Prostate gland (tissue), 2 donors: ENCODE measurements around the gene PTEN. TPM values are rescaled to one million over a fixed set of nuclear protein-coding genes. Genes with fewer than 3 reads are reported as not detected.

Experiments used
- DNase-seq: peaks from one replicate; pipeline ENCODE4 v3.0.0-alpha.2; 2019; ENCODE audit warnings: low spot score
- H3K27ac ChIP-seq, 2 donors: fragments of 200-600 bp; sonication (generic); 2 replicates each; pipeline ENCODE4 v1.5.1; 2017 to 2019
- H3K27me3 ChIP-seq: fragments of 200-600 bp; sonication (generic); replicated peaks from 2 replicates; pipeline ENCODE4 v1.5.1; 2019; ENCODE audit not compliant: insufficient read depth
- H3K36me3 ChIP-seq, 2 donors: fragments of 200-600 bp; sonication (generic); 1 replicate in 1 of 2; 2 replicates in 1 of 2; pipeline versions ENCODE4 v1.5.1 to v1.8.1; 2017 to 2019
- H3K4me1 ChIP-seq: fragments of 200-600 bp; sonication (generic); replicated peaks from 2 replicates; pipeline ENCODE4 v1.5.1; 2019
- H3K4me3 ChIP-seq, 2 donors: fragments of 200-600 bp; sonication (generic); 2 replicates each; pipeline ENCODE4 v1.5.1; 2017 to 2019
- H3K9me3 ChIP-seq: fragments of 200-600 bp; sonication (generic); 2 replicates; pipeline ENCODE4 v1.5.1; 2017
- POLR2A ChIP-seq: fragments of 450-650 bp; IDR thresholded peaks from one replicate; pipeline ENCODE4 v1.6.1; 2016; ENCODE audit warnings: antibody characterized with exemption, mild to moderate bottlenecking
- POLR2AphosphoS5 ChIP-seq: sonication (generic); formaldehyde crosslinking; IDR thresholded peaks from one replicate; pipeline ENCODE4 v1.6.1; 2017; ENCODE audit warnings: antibody characterized with exemption
- WGBS: methylation state at CpG from one replicate; pipeline ENCODE4 v1.1.5; 2018; 5-methylcytosine and 5-hydroxymethylcytosine counted together
- intact Hi-C: fragments of 100-400 bp; cut with DNase I; formaldehyde crosslinking; loops from one replicate; pipeline ENCODE4 v1.14.2; 2022
- total RNA-seq, 2 donors: library from RNA; depleted of rRNA; stranded (reverse); fragments of >200 nt; gene quantifications; one replicate each; pipeline ENCODE4 v1.1.0, GENCODE V29; 2016
- TF ChIP-seq, protein P1 (sequence below), 4 experiments: fragments of 200-600 bp in 2 of 4; fragments of 450-650 bp in 2 of 4; sonication (generic) in 2 of 4; IDR thresholded peaks; 1 replicate in 3 of 4; 2 replicates in 1 of 4; pipeline ENCODE4 v1.5.1; 2016 to 2019; ENCODE audit warnings: antibody characterized with exemption in 4 of 4, mild to moderate bottlenecking in 2 of 4, moderate library complexity in 2 of 4

Gene PTEN
- total RNA-seq, 2 donors from 2014 or later = 85.8 to 90.2 TPM

DNA sequence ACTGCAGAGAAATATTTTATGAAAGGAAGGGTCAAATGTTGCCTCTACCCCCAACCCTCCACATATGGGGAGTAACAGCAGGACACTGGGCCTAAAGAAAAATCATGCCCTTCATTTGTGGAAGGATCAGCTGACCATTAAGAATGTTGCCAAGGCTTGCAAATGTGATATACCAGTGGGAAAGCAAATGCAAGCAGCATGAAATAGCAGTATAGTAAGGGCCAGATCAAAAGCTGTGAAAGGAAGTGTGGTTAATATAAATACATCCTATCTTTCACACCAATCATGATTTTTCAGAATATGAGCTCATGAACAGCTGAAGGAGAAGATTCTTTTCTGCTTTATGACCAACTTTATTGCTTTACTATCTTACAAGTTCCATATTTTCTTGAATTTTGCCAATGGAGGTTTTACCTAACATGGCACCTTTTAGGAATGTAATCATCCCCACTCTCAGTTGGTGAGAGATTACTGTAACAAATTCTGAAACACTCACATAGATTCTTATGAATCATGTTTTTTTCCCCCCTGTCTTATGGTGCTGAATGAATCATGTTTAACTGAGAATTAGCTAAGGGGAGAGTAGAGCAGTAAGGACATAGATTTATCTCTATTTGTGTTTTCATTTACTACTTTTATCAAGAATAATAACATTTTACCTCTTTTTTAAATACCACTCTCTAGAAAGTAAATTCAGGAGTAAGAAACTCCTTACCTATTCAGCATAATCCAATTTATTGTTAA, 33.3 kb upstream of the PTEN start:
- no peak overlapping the region for H3K27ac ChIP-seq
- H3K4me1 ChIP-seq = no peaks in the 10 kb centered on the region
- H3K9me3 ChIP-seq = no peaks in the 10 kb centered on the region
- no peak for TF ChIP-seq POLR2AphosphoS5
- TF ChIP-seq POLR2A = no peak
- TF ChIP-seq, protein P1, sequence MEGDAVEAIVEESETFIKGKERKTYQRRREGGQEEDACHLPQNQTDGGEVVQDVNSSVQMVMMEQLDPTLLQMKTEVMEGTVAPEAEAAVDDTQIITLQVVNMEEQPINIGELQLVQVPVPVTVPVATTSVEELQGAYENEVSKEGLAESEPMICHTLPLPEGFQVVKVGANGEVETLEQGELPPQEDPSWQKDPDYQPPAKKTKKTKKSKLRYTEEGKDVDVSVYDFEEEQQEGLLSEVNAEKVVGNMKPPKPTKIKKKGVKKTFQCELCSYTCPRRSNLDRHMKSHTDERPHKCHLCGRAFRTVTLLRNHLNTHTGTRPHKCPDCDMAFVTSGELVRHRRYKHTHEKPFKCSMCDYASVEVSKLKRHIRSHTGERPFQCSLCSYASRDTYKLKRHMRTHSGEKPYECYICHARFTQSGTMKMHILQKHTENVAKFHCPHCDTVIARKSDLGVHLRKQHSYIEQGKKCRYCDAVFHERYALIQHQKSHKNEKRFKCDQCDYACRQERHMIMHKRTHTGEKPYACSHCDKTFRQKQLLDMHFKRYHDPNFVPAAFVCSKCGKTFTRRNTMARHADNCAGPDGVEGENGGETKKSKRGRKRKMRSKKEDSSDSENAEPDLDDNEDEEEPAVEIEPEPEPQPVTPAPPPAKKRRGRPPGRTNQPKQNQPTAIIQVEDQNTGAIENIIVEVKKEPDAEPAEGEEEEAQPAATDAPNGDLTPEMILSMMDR (IDR thresholded peaks at IDR 0.05) = no peak
- no peaks in the 10 kb centered on the region for H3K36me3 ChIP-seq
- H3K27me3 ChIP-seq = no peaks in the 10 kb centered on the region
- no peak for DNase-seq
- no peak overlapping the region for H3K4me3 ChIP-seq
- intact Hi-C loops = no loop called here

DNA sequence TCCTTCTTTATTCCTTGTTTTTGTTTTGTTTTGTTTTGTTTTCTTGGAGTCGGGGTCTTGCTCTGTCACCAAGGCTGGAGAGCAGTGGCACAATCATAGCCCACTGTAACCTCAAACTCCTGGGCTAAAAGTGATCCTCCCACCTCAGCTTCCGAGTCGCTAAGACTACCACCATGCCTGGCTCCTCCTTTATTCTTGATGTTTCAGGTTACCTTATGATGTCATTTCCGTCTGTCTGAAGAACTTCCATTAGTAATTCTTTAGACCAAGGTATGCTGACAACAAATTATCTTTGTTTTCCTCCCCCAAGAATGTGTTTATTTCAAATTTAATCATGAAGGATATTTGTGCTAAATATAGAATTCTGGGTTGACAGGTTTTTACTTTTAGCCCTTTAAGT, 27.3 kb upstream of the PTEN start:
- TF ChIP-seq POLR2AphosphoS5 = no peak
- TF ChIP-seq, protein P1 (IDR thresholded peaks at IDR 0.05) = no peak
- TF ChIP-seq POLR2A = no peak
- no peaks in the 10 kb centered on the region for H3K4me1 ChIP-seq
- no peaks in the 10 kb centered on the region for H3K36me3 ChIP-seq
- no peaks in the 10 kb centered on the region for H3K9me3 ChIP-seq
- H3K4me3 ChIP-seq = no peak overlapping the region
- no peak for DNase-seq
- no peaks in the 10 kb centered on the region for H3K27me3 ChIP-seq
- no peak overlapping the region for H3K27ac ChIP-seq
- WGBS = 95% methylated on average over 4 of the region's 4 CpGs
- intact Hi-C loops = no loop called here

DNA sequence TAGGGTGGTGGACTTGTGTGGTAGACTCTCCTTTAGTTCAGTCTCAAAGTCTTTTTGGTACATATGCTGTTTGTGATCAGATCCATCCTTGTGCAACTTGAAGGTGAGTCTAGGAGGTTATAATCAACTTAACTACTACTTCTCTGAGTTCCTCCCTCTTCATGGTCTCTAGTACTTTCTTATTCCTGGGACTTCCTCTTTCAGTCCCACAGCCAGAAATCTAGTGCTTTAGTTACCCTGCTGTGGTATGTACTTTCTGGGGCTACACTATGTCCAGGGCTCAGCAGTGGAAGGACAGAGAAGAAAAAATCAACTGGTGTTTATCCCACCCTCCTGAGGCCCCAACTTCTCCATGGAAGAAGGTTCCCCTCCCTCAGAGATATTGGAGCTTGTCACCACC, 26.0 kb upstream of the PTEN start:
- Histone ChIP-seq H3K9me3 (no peaks in the 10 kb centered on the region), H3K27me3 (no peaks in the 10 kb centered on the region), H3K27ac (no peak overlapping the region), H3K36me3 (no peaks in the 10 kb centered on the region), H3K4me1 (no peaks in the 10 kb centered on the region), H3K4me3 (no peak overlapping the region)
- TF ChIP-seq POLR2A (no peak), POLR2AphosphoS5 (no peak)
- TF ChIP-seq, protein P1 (IDR thresholded peaks at IDR 0.05) = no peak
- DNase-seq = no peak
- intact Hi-C loops = no loop called here

DNA sequence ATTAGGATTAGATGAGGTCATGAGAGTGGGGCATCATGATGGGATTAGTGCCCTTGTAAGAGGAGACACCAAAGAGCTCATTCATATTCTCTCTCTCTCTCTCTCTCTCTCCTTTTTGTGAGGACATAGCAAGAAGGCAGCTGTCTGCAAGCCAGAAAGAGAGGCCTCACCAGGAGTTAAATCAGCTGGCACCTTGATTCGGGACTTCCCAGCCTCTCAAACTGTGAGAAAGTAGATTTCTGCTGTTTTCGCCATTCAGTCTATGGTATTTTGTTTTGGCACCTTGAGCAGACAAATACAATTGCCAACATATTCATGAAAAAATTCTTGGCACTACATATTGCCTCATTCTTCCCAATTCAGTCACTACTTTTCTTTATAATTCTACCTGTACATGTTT, 24.8 kb upstream of the PTEN start:
- no peak overlapping the region for H3K4me3 ChIP-seq
- intact Hi-C loops = no loop called here
- H3K9me3 ChIP-seq = no peaks in the 10 kb centered on the region
- no peak for DNase-seq
- H3K27me3 ChIP-seq = no peaks in the 10 kb centered on the region
- no peak overlapping the region for H3K27ac ChIP-seq
- 75% methylated on average over 2 of the region's 2 CpGs for WGBS
- no peaks in the 10 kb centered on the region for H3K36me3 ChIP-seq
- no peaks in the 10 kb centered on the region for H3K4me1 ChIP-seq
- no peak for TF ChIP-seq POLR2A
- TF ChIP-seq, protein P1 (IDR thresholded peaks at IDR 0.05) = no peak
- TF ChIP-seq POLR2AphosphoS5 = no peak

DNA sequence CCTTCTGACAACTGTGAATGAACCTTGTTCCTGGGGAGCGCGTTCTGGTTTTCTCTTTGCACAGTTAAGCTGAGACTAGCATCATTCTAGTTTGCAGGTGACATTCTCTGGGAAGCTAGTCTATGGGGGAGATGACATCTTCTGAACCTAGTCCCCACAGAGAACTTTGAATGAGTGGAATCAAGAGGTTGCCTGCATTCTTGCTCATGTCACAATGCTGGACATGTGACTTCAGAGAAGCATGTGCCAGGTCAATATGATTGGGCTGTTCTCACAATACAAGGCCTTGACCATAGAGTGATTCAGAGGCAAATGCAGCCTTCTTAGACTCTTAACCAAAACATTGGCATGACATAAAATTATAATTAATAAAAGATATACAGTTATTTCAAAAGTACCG, 22.2 kb upstream of the PTEN start:
- TF ChIP-seq POLR2A (no peak), POLR2AphosphoS5 (no peak)
- TF ChIP-seq, protein P1 (IDR thresholded peaks at IDR 0.05) = no peak
- no peak for DNase-seq
- WGBS = 87% methylated on average over 3 of the region's 3 CpGs
- no peaks in the 10 kb centered on the region for H3K9me3 ChIP-seq
- no peaks in the 10 kb centered on the region for H3K36me3 ChIP-seq
- no peaks in the 10 kb centered on the region for H3K27me3 ChIP-seq
- intact Hi-C loops = no loop called here
- no peak overlapping the region for H3K27ac ChIP-seq
- H3K4me3 ChIP-seq = no peak overlapping the region
- no peaks in the 10 kb centered on the region for H3K4me1 ChIP-seq
